ENCODE measurements around the gene AP2B1.

Gene AP2B1

GRCh38 chr17:35586569-35587073 is 501 bp upstream of the AP2B1 start:
- H3K4me3 ChIP-seq (ENCODE audit: low read depth, low read length): peak overlapping the region; percentile 98
- TF ChIP-seq, protein P1, sequence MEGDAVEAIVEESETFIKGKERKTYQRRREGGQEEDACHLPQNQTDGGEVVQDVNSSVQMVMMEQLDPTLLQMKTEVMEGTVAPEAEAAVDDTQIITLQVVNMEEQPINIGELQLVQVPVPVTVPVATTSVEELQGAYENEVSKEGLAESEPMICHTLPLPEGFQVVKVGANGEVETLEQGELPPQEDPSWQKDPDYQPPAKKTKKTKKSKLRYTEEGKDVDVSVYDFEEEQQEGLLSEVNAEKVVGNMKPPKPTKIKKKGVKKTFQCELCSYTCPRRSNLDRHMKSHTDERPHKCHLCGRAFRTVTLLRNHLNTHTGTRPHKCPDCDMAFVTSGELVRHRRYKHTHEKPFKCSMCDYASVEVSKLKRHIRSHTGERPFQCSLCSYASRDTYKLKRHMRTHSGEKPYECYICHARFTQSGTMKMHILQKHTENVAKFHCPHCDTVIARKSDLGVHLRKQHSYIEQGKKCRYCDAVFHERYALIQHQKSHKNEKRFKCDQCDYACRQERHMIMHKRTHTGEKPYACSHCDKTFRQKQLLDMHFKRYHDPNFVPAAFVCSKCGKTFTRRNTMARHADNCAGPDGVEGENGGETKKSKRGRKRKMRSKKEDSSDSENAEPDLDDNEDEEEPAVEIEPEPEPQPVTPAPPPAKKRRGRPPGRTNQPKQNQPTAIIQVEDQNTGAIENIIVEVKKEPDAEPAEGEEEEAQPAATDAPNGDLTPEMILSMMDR (IDR thresholded peaks at IDR 0.05; ENCODE audit: control insufficient read depth, extremely low read depth, insufficient read depth): no peak
- DNase-seq (ENCODE audit: low read depth): no peak

DNA sequence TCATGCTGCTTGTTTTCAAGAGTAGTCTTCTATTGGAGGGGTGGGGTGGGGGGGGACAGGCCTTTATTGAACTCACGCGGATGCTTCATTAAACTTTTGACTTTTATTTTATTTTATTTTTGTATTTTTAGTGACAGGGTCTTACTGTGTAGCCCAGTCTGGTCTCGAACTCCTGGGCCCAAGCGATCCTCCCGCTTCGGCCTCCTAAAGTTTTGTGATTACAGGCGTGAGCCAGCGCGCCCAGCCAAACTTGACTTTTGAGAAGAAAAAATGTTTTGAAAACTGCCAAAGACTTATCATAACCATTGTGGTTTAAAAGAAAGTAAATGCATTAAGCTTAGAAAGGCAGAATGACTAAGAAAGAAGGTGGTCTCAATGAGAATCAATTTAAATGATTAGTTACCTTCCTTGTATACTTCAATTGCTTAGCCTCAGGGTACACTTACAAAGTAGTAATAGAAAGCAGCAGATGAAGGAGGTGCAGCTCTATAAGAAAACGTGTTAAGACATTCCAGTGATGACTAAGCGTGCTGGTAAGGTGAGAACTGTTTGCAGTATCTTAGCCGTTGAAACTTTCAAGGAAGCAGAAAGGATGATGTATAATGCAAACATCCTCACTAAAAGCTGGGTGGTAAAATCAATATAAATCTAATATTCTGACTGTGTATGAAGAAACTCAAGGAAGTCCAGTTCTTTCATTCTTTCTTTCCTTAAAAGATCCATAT is 1.2 kb downstream of the AP2B1 start:
- peak; percentile 67 for DNase-seq (ENCODE audit: low read depth)
- H3K4me3 ChIP-seq (ENCODE audit: low read depth, low read length): peak overlapping the region; percentile 98
- TF ChIP-seq, protein P1 (IDR thresholded peaks at IDR 0.05; ENCODE audit: control insufficient read depth, extremely low read depth, insufficient read depth): no peak

DNA sequence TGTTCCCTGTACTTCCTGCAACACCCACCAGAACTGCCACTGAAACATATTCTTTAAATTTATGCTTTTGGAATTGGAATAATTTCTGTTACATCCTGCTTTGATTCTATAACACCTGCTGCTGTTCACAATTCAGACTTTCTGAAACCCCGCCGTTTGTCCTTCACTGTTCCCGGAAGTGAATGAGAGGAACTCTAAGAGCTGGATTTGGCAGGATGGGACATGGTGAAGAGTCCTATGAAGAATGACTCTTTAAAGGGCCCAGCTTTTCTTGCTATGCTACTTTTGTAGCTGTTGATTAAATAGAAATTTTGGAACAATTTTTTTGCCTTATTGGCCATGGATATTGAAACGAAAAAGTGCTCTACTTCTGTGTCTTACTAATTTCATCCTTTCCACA is 8.9 kb downstream of the AP2B1 start:
- TF ChIP-seq, protein P1 (IDR thresholded peaks at IDR 0.05; ENCODE audit: control insufficient read depth, extremely low read depth, insufficient read depth): no peak
- DNase-seq (ENCODE audit: low read depth): no peak
- H3K4me3 ChIP-seq (ENCODE audit: low read depth, low read length): no peak overlapping the region

DNA sequence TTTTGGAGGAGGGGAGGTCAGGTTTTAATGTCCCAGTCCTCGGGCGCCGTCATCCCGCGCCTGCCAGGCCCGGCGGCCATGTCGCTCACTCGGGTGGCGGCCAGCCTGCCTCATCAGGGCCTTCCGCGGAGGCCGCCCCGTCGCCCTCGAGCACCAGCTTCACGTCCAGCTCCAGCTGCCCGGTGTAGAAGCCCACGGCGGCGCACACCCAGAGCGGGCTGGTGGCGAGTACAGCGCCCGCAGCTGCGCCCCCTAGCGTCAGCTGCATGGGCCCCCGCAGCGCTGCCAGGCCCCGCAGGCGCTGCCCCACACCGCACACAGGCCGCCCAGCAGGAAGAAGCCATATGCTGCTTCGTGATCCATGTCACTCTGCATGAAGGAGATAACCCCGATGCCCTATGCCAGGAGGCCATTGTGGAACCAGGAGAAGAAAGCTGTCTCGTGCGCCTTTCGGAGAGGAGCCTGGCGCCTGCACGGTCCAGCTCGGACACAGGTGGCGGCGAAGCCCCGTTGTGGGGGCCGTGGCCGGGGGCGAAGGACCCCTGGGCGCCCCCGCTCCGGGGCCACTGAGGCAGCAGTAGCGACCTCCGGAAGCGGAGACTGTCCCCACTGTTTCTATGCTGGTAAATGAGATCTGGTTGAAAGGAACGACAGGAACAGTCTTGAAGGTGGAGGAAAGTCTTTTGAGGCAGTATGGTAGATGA is 9.6 kb downstream of the AP2B1 start:
- no peak overlapping the region for H3K4me3 ChIP-seq (ENCODE audit: low read depth, low read length)
- no peak for DNase-seq (ENCODE audit: low read depth)
- TF ChIP-seq, protein P1 (IDR thresholded peaks at IDR 0.05; ENCODE audit: control insufficient read depth, extremely low read depth, insufficient read depth): no peak

- no peak for DNase-seq (ENCODE audit: low read depth)
- H3K4me3 ChIP-seq (ENCODE audit: low read depth, low read length): no peak overlapping the region
- TF ChIP-seq, protein P1 (IDR thresholded peaks at IDR 0.05; ENCODE audit: control insufficient read depth, extremely low read depth, insufficient read depth): no peak
Measured at GRCh38 chr17:35597604-35598003, 10.5 kb downstream of the AP2B1 start.

GRCh38 chr17:35603674-35604073 is 16.6 kb downstream of the AP2B1 start:
- TF ChIP-seq, protein P1 (IDR thresholded peaks at IDR 0.05; ENCODE audit: control insufficient read depth, extremely low read depth, insufficient read depth): no peak
- no peak for DNase-seq (ENCODE audit: low read depth)
- no peak overlapping the region for H3K4me3 ChIP-seq (ENCODE audit: low read depth, low read length)
